ENCODE data around the gene ADRA2C.

GRCh38 chr4:3786196-3786869 lies 20.1 kb downstream of the ADRA2C start:
- no peak for TF ChIP-seq EZH2 (IDR thresholded peaks at IDR 0.05)
- TF ChIP-seq POLR2AphosphoS5 (IDR thresholded peaks at IDR 0.05; ENCODE audit: borderline replicate concordance, low read depth, low read length): no peak
